Endothelial cell of umbilical vein (primary cell): Measurements from ENCODE around the gene MIPEP. TPM values are rescaled to one million over a fixed set of nuclear protein-coding genes. Genes with fewer than 3 reads are reported as not detected.

Experiments
- BruUV-seq: library from RNA; stranded (reverse); fragments of 400-500 nt; replicated peaks from 2 replicates; lab custom pipeline; 2021; lab: Mats Ljungman, UMichigan
- CTCF ChIA-PET: fragments of 300-600, 350-600 bp; sonication (Branson Sonifier 250); formaldehyde crosslinking; loops from one replicate; lab custom pipeline; 2021; ENCODE audit warnings: antibody characterized with exemption, inconsistent platforms; lab: Charles Lee
- POLR2A ChIA-PET: fragments of 300-600, 350-600 bp; sonication (Branson Sonifier 250); formaldehyde crosslinking; loops from one replicate; lab custom pipeline; 2021; ENCODE audit warnings: antibody characterized with exemption, inconsistent platforms; lab: Charles Lee
- DNase-seq: peaks from one replicate; pipeline ENCODE4 v3.0.0-alpha.2; 2011; ENCODE audit warnings: low read depth, low spot score
- FAIRE-seq: peaks from 2 replicates; lab custom pipeline; 2011; peaks lifted over from hg19 to GRCh38; lab: Jason Lieb, UNC
- H2AFZ ChIP-seq: 2 replicates; pipeline ENCODE4 v1.6.0; 2012; ENCODE audit warnings: low read depth, low read length, control low read depth, inconsistent platforms
- H3K27ac ChIP-seq: 2 replicates; pipeline ENCODE4 v1.5.1; 2011; ENCODE audit warnings: low read depth, mild to moderate bottlenecking, control low read depth, low read length, moderate library complexity; ENCODE audit not compliant: insufficient read depth
- H3K27me3 ChIP-seq, 2 experiments: 2 replicates each; pipeline versions ENCODE4 v1.6.0 to v1.6.1; 2011; ENCODE audit warnings: low read length in 2 of 2, mixed read lengths in 1 of 2; ENCODE audit not compliant: control insufficient read depth in 2 of 2, insufficient read depth in 2 of 2
- H3K36me3 ChIP-seq, 2 experiments: 2 replicates in 1 of 2; 3 replicates in 1 of 2; pipeline ENCODE4 v1.5.1; 2011; ENCODE audit warnings: low read length in 2 of 2, mild to moderate bottlenecking in 1 of 2, moderate library complexity in 1 of 2; ENCODE audit not compliant: control insufficient read depth in 2 of 2, insufficient read depth in 2 of 2; ENCODE audit errors: extremely low read depth in 1 of 2
- H3K4me1 ChIP-seq: 3 replicates; pipeline ENCODE4 v1.5.1; 2011; ENCODE audit warnings: mild to moderate bottlenecking, low read length; ENCODE audit not compliant: control insufficient read depth, insufficient read depth; ENCODE audit errors: extremely low read depth
- H3K4me2 ChIP-seq: 2 replicates; pipeline ENCODE4 v1.6.1; 2011; ENCODE audit warnings: low read length, control low read depth, mixed read lengths; ENCODE audit not compliant: insufficient read depth
- H3K4me3 ChIP-seq, 3 experiments: fragments of 200-600 bp in 1 of 3; sonication (generic), shearing (Covaris generic) in 1 of 3; replicated peaks in 1 of 3; 2 replicates each; pipeline ENCODE4 v1.5.1; 2011 to 2016; ENCODE audit warnings: control low read depth in 3 of 3, low read length in 3 of 3, mild to moderate bottlenecking in 2 of 3, inconsistent platforms in 1 of 3, low read depth in 1 of 3, moderate library complexity in 1 of 3; ENCODE audit not compliant: insufficient read depth in 1 of 3
- H3K79me2 ChIP-seq: 2 replicates; pipeline ENCODE4 v1.6.0; 2012; ENCODE audit warnings: low read length, inconsistent platforms; ENCODE audit not compliant: control insufficient read depth, insufficient read depth
- H3K9ac ChIP-seq: replicated peaks from 2 replicates; pipeline ENCODE3; 2011; ENCODE audit warnings: low read length, control low read depth; ENCODE audit not compliant: insufficient read depth; ENCODE audit errors: extremely low read depth
- H3K9me1 ChIP-seq: replicated peaks from 3 replicates; pipeline ENCODE4 v1.6.0; 2011; ENCODE audit warnings: mild to moderate bottlenecking, low read length; ENCODE audit not compliant: control insufficient read depth, insufficient read depth; ENCODE audit errors: extremely low read depth
- H3K9me3 ChIP-seq: replicated peaks from 2 replicates; pipeline ENCODE4 v1.5.1; 2012; ENCODE audit warnings: low read length, inconsistent platforms; ENCODE audit not compliant: control insufficient read depth, insufficient read depth
- H4K20me1 ChIP-seq: replicated peaks from 2 replicates; pipeline ENCODE3; 2011; ENCODE audit warnings: mild to moderate bottlenecking, low read length; ENCODE audit not compliant: control insufficient read depth, insufficient read depth; ENCODE audit errors: extremely low read depth
- CTCF ChIP-seq, 2 donors: IDR thresholded peaks; 1 replicate in 1 of 2; 2 replicates in 1 of 2; pipeline ENCODE4 v1.5.1; 2011; ENCODE audit warnings: low read length in 2 of 2, mild to moderate bottlenecking in 2 of 2, moderate library complexity in 2 of 2, control low read depth in 1 of 2, inconsistent platforms in 1 of 2, low read depth in 1 of 2; ENCODE audit not compliant: insufficient read depth in 1 of 2; ENCODE audit errors: extremely low read depth in 1 of 2
- EZH2 ChIP-seq: IDR thresholded peaks from 2 replicates; pipeline ENCODE4 v1.6.1; 2012; ENCODE audit warnings: borderline replicate concordance, low read depth, mild to moderate bottlenecking, moderate library complexity, low read length, inconsistent platforms; ENCODE audit not compliant: severe bottlenecking
- FOS ChIP-seq: IDR thresholded peaks from 2 replicates; pipeline ENCODE4 v1.6.1; 2011; ENCODE audit warnings: mild to moderate bottlenecking, low read length, moderate library complexity, borderline replicate concordance; ENCODE audit not compliant: insufficient read depth
- GATA2 ChIP-seq: IDR thresholded peaks from 2 replicates; pipeline ENCODE4 v1.7.0; 2011; ENCODE audit warnings: low read depth, mild to moderate bottlenecking, moderate library complexity, mixed read lengths, low read length; ENCODE audit not compliant: insufficient read length, insufficient read depth
- JUN ChIP-seq: IDR thresholded peaks from 2 replicates; pipeline ENCODE4 v1.6.1; 2011; ENCODE audit warnings: borderline replicate concordance, low read depth; ENCODE audit not compliant: insufficient read length, insufficient read depth
- MAX ChIP-seq: IDR thresholded peaks from 2 replicates; pipeline ENCODE4 v1.6.1; 2011; ENCODE audit not compliant: insufficient read depth, insufficient read length
- MYC ChIP-seq: IDR thresholded peaks from one replicate; pipeline ENCODE4 v1.6.1; 2011; ENCODE audit warnings: mild to moderate bottlenecking, low read depth, low read length
- POLR2A ChIP-seq: IDR thresholded peaks from 2 replicates; pipeline ENCODE4 v1.6.1; 2012; ENCODE audit warnings: low read depth, mild to moderate bottlenecking, control low read depth, low read length
- POLR2AphosphoS5 ChIP-seq: IDR thresholded peaks from 2 replicates; pipeline ENCODE4 v1.6.1; 2012; ENCODE audit warnings: low read depth, mild to moderate bottlenecking, control low read depth, low read length, moderate library complexity; ENCODE audit not compliant: insufficient read depth
- dilution Hi-C: fragments of 300-500 bp; cut with MboI; formaldehyde crosslinking; loops from one replicate; pipeline ENCODE4 v1.15.0; 2019; ENCODE audit warnings: low sequenced_read_pairs; ENCODE audit not compliant: extremely low pct_ligation_motif_present
- intact Hi-C: fragments of 100-400 bp; cut with micrococcal nuclease; formaldehyde crosslinking; loops from one replicate; pipeline ENCODE4 v1.10.0; 2022
- polyA plus RNA-seq, 4 experiments: library from polyadenylated mRNA; depleted of rRNA in 3 of 4; stranded (reverse) in 3 of 4; unstranded in 1 of 4; fragments of >200 nt; gene quantifications; 2 replicates each; pipeline versions ENCODE4 v1.2.1 to v1.2.3, GENCODE V29; 2011 to 2012; ENCODE audit warnings: missing spikeins in 1 of 4
- total RNA-seq: library from RNA; stranded (reverse); gene quantifications from 2 replicates; pipeline ENCODE4 v1.2.3, GENCODE V29; 2021

The MIPEP gene
- total and polyA plus RNA-seq, 2 donors (not counting 3 experiments of a cell fraction or from before 2014, with no cell fraction given), result 12.4 to 19.2 TPM

GRCh38 chr13:23699271-23699670 is 189.9 kb downstream of the MIPEP start:
- POLR2A ChIA-PET, result no interaction called here
- no peak overlapping the region for H3K4me3 ChIP-seq
- FAIRE-seq, result no peak
- TF ChIP-seq JUN (no peak), EZH2 (no peak), FOS (no peak), MYC (no peak), GATA2 (no peak), MAX (no peak), POLR2A (no peak), POLR2AphosphoS5 (no peak), CTCF (IDR thresholded peaks at IDR 0.05; ENCODE audit: extremely low read depth in 1 of 2, insufficient read depth in 1 of 2, low read depth in 1 of 2, low read length in 2 of 2) (no peak)
- no peaks in the 10 kb centered on the region for H3K4me1 ChIP-seq
- H3K9ac ChIP-seq, result no peak overlapping the region
- no peaks in the 10 kb centered on the region for H3K9me1 ChIP-seq
- CTCF ChIA-PET, result no interaction called here
- H3K36me3 ChIP-seq, result no peaks in the 10 kb centered on the region
- H3K4me2 ChIP-seq, result no peak overlapping the region
- H2AFZ ChIP-seq, result no peak overlapping the region
- BruUV-seq, result no TSS peak
- dilution Hi-C loops, result no loop called here
- no peak overlapping the region for H3K27ac ChIP-seq
- intact Hi-C loops, result no loop called here
- no peaks in the 10 kb centered on the region for H3K9me3 ChIP-seq
- no peak for DNase-seq
- H3K27me3 ChIP-seq, result peaks cover 0 to 4% of the 10 kb centered on the region in 2 experiments
- no peaks in the 10 kb centered on the region for H3K79me2 ChIP-seq
- H4K20me1 ChIP-seq, result no peaks in the 10 kb centered on the region
